Measurements from ENCODE around the gene RNASE2. TPM values are rescaled to one million over a fixed set of nuclear protein-coding genes. Genes with fewer than 3 reads are reported as not detected.
"Not testable (repeated sequence)": the region's sequence is repeated elsewhere in the genome, so short reads cannot be mapped to it uniquely, and the experiment has no call there.

RNASE2 gene
- total RNA-seq = 1 to 10 TPM; 6.9 to 7.2 TPM

DNA sequence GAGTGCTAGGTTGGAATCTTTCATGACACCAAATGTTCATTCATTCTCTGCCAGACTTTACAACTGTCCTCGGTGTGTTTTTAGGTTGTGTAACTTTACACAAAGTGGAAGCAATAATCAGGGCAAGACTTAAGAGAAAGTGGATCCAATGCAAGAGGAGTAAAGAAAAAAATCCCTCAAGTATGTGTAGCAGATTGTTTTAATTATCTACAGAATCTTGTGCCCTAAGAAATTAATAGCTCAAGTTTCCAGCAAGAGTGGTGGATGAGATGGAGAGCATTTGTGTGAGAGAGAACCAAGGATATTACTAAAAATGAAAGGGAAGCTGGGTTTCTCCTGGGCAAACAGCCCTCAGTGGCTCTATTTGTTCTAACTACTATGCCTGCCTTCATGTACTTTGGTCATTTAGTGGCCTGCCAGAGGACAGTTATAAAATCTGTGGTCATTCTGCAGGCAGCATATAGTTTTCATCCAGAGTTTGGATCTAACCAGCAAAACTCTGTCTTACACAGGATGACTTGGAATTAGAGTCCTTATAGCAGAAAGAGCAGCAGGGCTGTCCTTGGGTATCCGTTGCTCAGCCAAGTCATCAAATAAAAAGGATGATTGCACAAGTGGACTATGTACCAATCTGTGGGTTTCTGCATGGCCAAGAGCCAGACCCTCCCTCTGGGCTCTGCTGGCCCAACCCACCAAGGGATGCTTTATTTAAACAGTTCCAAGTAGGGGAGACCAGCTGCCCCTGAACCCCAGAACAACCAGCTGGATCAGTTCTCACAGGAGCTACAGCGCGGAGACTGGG, at the start of gene RNASE2:
Gene RNASE2 (plus strand): TSS at position 752 of the 802 bp plus-strand sequence. CDS start 285 bp downstream, outside the sequence.
- not testable (repeated sequence) for H3K4me1 ChIP-seq (ENCODE audit: control insufficient read depth in 1 of 2, low read depth in 2 of 2); ATAC-seq (ENCODE audit: insufficient number of reproducible peaks, low FRiP score, low read depth); H3K9me3 ChIP-seq; H3K4me3 ChIP-seq; H3K27me3 ChIP-seq (replicated peaks; ENCODE audit: insufficient read depth); H3K27ac ChIP-seq; DNase-seq (ENCODE audit: low spot score); H3K36me3 ChIP-seq

DNA sequence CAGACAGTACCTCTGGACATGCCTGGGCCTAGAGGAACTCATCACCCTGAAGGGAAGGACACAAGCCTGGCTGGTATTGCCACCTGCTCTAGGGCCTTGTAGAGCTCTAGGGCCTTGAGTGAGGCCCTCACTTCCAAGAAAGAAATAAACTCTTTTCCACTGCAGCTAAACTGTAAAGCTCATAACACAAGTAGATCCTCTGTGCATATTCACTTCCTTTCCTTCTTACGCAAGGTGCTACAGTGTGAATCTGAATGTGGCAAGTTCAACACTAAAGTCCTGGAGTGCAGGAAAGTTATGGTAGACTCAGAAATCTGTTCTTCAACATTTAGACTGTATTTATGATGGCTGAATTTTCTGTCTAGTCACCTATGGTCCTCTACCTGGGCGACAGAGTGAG, 49.6 kb upstream of the RNASE2 start:
- TF ChIP-seq, protein P1, sequence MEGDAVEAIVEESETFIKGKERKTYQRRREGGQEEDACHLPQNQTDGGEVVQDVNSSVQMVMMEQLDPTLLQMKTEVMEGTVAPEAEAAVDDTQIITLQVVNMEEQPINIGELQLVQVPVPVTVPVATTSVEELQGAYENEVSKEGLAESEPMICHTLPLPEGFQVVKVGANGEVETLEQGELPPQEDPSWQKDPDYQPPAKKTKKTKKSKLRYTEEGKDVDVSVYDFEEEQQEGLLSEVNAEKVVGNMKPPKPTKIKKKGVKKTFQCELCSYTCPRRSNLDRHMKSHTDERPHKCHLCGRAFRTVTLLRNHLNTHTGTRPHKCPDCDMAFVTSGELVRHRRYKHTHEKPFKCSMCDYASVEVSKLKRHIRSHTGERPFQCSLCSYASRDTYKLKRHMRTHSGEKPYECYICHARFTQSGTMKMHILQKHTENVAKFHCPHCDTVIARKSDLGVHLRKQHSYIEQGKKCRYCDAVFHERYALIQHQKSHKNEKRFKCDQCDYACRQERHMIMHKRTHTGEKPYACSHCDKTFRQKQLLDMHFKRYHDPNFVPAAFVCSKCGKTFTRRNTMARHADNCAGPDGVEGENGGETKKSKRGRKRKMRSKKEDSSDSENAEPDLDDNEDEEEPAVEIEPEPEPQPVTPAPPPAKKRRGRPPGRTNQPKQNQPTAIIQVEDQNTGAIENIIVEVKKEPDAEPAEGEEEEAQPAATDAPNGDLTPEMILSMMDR (IDR thresholded peaks at IDR 0.05) = no peak
- no peak overlapping the region for H3K27ac ChIP-seq
- no peaks in the 10 kb centered on the region for H3K9me3 ChIP-seq
- H3K4me1 ChIP-seq (ENCODE audit: control insufficient read depth in 1 of 2, low read depth in 2 of 2) = no peaks in the 10 kb centered on the region
- ATAC-seq (ENCODE audit: insufficient number of reproducible peaks, low FRiP score, low read depth) = no peak
- no peak for DNase-seq (ENCODE audit: low spot score)
- no peaks in the 10 kb centered on the region for H3K36me3 ChIP-seq
- H3K4me3 ChIP-seq = no peak overlapping the region
- no peaks in the 10 kb centered on the region for H3K27me3 ChIP-seq (replicated peaks; ENCODE audit: insufficient read depth)

DNA sequence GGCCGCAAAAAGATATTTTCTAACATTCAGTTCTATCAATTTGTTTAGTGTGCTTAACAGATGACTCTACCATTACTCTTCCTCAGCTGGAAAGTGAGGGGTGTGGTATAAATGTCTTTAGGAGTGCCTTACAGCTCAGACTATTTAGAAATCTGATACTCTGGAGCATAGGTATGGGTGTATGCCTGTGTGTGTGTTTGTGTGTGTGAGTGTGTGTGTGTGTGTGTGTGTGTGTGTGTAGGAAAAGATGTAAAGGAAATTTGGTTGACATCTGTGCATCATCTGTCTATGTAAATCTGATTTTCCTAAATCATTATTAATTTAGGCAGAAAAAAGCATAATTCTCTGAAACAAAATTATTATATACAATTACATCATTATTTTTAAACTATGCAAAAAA, 48.1 kb upstream of the RNASE2 start:
- Histone ChIP-seq H3K4me3 (no peak overlapping the region), H3K9me3 (no peaks in the 10 kb centered on the region), H3K27me3 (replicated peaks; ENCODE audit: insufficient read depth) (no peaks in the 10 kb centered on the region), H3K27ac (no peak overlapping the region), H3K36me3 (no peaks in the 10 kb centered on the region), H3K4me1 (ENCODE audit: control insufficient read depth in 1 of 2, low read depth in 2 of 2) (no peaks in the 10 kb centered on the region)
- ATAC-seq (ENCODE audit: insufficient number of reproducible peaks, low FRiP score, low read depth) (no peak), DNase-seq (ENCODE audit: low spot score) (no peak)
- TF ChIP-seq, protein P1 (IDR thresholded peaks at IDR 0.05) = no peak

DNA sequence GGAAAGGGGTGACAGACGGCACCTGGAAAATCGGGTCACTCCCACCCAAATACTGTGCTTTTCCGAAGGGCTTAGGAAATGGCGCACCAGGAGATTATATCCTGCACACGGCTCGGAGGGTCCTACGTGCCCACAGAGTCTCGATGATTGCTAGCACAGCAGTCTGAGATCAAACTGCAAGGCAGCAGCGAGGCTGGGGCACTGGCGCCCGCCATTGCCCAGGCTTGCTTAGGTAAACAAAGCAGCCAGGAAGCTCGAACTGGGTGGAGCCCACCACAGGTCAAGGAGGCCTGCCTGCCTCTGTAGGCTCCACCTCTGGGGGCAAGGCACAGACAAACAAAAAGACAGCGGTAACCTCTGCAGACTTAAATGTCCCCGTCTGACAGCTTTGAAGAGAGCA, 44.5 kb upstream of the RNASE2 start:
- H3K9me3 ChIP-seq; H3K4me1 ChIP-seq (ENCODE audit: control insufficient read depth in 1 of 2, low read depth in 2 of 2); ATAC-seq (ENCODE audit: insufficient number of reproducible peaks, low FRiP score, low read depth); H3K36me3 ChIP-seq; H3K27me3 ChIP-seq (replicated peaks; ENCODE audit: insufficient read depth); H3K27ac ChIP-seq; H3K4me3 ChIP-seq; DNase-seq (ENCODE audit: low spot score): not testable (repeated sequence)

DNA sequence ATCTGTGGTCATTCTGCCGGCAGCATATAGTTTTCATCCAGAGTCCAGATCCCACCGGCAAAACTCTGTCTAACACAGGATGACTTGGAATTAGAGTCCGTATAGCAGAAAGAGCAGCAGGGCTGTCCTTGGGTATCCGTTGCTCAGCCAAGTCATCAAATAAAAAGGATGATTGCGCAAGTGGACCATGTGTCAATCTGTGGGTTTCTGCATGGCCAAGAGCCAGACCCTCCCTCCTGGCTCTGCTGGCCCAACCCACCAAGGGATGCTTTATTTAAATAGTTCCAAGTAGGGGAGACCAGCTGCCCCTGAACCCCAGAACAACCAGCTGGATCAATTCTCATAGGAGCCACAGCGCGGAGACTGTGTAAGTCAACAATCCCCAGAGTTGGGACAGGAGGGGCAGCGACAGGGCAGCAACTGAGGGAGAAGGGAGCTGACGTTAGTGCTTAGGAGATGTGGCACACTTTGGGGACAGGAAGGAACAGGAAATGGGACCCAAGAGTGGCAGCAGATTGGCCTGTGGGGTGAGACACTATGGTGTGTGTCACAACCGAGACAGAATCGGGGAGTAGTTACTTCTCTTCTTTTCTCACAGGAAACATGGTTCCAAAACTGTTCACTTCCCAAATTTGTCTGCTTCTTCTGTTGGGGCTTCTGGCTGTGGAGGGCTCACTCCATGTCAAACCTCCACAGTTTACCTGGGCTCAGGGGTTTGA, 36.1 kb upstream of the RNASE2 start:
- H3K36me3 ChIP-seq; H3K4me3 ChIP-seq; ATAC-seq (ENCODE audit: insufficient number of reproducible peaks, low FRiP score, low read depth); DNase-seq (ENCODE audit: low spot score); H3K9me3 ChIP-seq; H3K27me3 ChIP-seq (replicated peaks; ENCODE audit: insufficient read depth); H3K27ac ChIP-seq; H3K4me1 ChIP-seq (ENCODE audit: control insufficient read depth in 1 of 2, low read depth in 2 of 2): not testable (repeated sequence)

DNA sequence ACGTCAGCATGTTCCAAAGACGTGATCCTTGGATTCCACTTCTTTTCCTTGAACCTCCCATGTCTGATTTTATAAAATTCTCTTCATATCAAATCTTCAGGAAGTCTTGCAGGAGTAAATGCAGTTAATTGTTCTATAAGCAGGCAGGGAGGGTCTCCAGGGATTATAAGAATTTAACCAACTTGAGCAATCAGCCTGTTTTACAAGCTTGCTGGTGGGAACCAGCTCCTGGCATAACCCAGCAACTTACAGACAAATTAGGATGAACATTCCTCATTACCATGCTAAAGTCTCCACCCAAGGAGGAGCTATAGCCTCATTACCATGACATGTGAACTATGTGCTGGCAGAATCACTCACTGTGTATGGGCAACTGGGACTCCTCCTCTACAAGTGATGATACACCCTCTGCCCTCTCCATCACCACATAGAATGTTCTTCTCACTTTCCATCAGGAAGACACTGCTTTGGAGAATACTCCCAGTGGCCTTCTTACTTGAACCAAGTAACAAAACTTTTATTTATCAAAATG, 31.5 kb upstream of the RNASE2 start:
- not testable (repeated sequence) for H3K36me3 ChIP-seq; DNase-seq (ENCODE audit: low spot score); H3K27ac ChIP-seq; H3K4me3 ChIP-seq; ATAC-seq (ENCODE audit: insufficient number of reproducible peaks, low FRiP score, low read depth); H3K27me3 ChIP-seq (replicated peaks; ENCODE audit: insufficient read depth); H3K4me1 ChIP-seq (ENCODE audit: control insufficient read depth in 1 of 2, low read depth in 2 of 2); H3K9me3 ChIP-seq

DNA sequence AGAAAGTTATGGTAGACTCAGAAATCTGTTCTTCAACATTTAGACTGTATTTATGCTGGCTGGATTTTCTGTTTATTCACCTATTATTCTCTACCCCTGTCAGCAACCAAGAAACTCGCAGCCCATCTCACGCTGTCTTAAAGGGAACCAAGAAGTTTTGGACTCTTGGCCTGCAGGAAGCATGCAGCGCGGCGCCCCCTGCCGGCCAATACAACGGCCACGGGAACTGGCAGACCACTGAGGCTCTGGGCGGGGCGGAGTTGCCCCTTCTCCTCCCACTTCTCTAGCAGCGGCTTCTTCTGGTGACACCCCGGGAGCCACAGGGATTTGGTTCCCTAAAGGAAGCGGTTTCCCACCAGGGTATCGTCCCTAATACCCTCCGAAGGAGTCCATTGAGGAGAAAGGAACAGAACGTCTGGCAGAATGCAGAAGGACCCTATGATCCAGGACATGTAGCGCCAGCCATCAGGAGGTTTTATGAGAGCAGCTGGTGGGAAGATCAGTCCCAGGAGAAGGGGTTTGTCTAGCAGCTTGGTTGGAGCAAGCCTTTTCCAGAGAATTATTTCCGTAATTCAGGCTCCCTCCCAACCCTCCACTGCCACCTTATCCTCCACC, 21.0 kb upstream of the RNASE2 start:
- no peak overlapping the region for H3K4me3 ChIP-seq
- TF ChIP-seq, protein P1 (IDR thresholded peaks at IDR 0.05) = peak; percentile 15
- no peaks in the 10 kb centered on the region for H3K36me3 ChIP-seq
- ATAC-seq (ENCODE audit: insufficient number of reproducible peaks, low FRiP score, low read depth) = no peak
- H3K27me3 ChIP-seq (replicated peaks; ENCODE audit: insufficient read depth) = no peaks in the 10 kb centered on the region
- DNase-seq (ENCODE audit: low spot score) = no peak
- no peaks in the 10 kb centered on the region for H3K4me1 ChIP-seq (ENCODE audit: control insufficient read depth in 1 of 2, low read depth in 2 of 2)
- no peaks in the 10 kb centered on the region for H3K9me3 ChIP-seq
- no peak overlapping the region for H3K27ac ChIP-seq

Data from thoracic aorta (tissue), 2 donors.